Stimulated activated CD8-positive, alpha-beta memory T cell treated with anti-CD3 and anti-CD28 coated beads, Interleukin-15, amount 100 ng/mL, for 24 hours (primary cell): ENCODE data around the gene PIERCE2.
"Not testable (repeated sequence)": the region's sequence is repeated elsewhere in the genome, so short reads cannot be mapped to it uniquely, and the experiment has no call there.

Experiments
- DNase-seq: peaks from one replicate; pipeline ENCODE4 v3.0.0-alpha.2; 2020; ENCODE audit warnings: low read depth

PIERCE2 gene

DNA sequence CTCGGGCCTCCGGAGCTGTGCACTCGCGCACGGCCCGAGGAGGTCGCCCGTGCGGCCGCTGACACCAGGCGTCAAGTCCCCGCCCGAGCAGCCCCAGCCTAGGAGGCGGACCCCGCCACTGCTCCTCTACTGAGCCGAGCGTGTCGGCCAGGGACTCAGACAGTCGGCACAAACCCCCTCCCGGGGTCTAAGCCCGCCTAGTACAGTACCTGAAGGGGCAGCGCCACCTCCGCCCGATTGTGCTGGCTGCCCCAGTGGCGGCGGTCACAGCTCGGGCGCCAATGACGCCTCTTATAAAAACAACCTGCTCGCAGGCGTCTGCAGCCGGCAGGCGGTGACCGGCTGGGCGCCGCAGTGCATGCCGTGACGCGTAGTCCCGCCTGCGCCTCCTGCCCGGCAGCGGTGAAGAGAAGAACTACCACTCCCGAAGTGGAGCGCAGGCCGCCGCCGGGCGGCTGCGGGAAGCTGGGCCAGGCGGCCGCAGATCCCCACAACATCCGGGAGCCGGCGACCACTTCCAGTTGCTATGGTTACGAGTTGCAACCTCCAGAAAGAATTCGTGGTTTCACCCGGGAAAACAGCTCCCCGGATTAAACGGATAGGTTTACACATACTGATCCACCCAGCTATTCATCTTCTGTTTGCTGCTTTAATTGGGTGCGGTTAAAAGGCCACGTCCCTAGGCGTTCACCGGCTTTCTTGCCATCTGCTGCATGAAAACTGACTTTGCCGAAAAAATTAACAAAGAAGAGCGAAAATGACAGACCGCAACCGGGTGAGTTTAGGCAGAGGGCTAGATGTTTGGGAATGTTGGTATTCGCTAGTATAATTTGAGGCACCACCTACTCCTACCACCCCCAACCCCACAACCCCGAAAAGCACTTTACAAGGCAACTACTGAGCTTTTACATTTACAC lies at the start of gene PIERCE2, which contains the start of gene CCPG1:
TSS of gene PIERCE2 (plus strand) at position 484 of the 917 bp plus-strand sequence. CDS start at position 758, 274 bp downstream.
TSS of gene CCPG1 (minus strand) at position 348 of the 917 bp plus-strand sequence. CDS start 18,935 bp downstream, outside the sequence.
- DNase-seq, result peak; percentile 64

DNA sequence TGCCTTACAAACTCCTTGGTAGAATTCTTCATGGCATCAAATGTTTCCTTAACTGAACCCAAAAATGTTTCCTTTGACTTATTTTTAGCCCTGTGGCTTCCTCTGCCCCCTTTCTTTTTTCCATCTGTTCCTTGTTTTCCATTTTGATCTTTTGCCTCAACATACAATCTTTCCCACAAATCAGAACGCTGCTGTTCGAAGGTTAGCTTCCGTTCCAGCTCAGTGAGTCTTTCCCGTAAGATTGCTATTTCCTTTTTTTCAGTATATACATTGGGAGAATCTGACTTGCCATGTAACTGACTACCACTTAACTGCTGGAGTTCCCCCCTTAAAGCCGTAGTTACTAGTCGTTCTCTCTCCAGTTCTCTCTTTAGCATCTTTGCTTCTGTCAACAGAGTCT lies 48.0 kb upstream of the PIERCE2 start:
- no peak for DNase-seq

DNA sequence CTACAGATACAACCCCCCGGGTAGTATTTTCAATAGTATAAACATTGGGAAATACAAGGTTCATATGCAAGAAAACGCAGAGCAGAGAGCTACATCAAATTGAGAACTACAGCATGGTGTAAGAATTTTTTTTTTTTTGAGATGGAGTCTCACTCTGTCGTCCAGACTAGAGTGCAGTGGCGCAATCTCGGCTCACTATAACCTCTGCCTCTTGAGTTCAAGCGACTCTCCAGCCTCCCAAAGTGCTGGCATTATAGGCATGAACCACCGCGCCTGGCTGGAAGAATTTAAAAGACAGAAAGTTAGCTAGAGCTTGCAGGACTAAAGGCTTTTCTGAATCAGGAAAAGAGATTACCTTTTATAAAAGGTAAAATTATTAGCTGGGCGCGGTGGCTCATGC lies 47.2 kb upstream of the PIERCE2 start:
- no peak for DNase-seq

DNA sequence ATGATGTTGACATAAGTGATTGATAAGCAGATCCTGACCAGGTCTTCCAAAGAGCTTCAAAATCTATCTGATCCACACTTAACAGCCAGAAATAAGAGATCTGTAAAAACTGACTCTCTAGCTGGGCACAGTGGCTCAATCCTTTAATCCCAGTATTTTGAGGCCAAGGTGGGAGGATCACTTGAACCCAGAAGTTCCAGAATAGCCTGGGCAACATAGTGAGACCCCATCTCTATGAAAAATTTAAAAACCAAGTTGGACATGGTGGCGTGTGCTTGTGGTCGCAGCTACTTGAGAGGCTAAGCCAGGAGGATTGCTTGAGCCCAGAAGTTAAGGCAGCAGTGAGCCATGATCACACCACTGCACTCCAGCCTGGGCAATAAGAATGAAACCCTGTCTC lies 45.7 kb upstream of the PIERCE2 start:
- no peak for DNase-seq

DNA sequence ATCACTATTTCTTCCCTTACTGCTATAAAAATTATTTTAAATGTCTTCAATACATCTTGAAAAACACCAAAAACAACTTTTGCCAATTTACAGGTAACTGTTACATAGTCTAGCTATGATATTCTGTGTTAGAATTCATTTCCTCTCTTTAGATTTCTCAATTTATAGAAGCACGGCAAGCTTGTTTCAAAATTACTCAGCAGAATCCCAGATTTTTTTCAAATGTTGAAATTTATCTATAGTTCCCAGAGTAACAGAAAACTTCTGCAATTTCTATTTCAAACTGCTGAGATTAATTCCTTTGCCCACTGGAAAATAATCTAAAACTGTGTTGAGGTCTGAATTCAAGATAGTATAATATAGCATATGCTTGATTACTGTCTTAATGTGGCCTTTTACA lies 41.3 kb upstream of the PIERCE2 start:
- DNase-seq, result no peak

DNA sequence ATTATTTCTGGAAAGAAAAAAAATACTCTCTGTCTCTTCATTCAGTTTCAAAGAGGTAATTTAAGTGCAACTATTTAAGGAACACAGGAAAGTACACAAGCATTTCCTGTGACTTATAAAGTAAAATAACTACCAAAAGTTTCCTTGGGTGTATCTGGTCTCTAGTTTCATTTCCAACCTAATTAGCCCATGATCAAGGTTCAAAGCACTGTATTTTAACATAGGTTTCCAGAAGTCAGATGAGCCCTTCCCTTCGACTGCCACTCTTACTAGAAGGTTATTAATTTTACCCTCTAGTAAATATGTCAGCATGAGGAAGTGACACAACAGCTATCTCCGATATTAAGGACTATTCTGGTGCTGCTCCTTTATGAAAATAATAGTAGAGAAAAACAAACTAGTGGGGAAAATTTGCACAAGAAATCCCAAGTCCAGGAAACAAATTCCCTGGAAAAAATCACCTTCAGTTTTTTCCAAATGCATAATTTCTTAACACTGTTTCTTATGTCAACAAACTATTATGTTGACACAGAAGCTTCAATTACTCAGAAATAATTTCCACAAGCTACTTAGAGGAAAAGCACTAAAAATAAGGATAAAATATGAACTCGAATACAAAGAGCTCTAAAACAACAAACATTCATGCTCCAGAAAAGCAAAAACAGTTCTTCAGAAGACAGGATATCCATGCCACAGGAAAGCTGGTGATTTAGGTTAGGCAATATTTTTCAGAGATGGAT lies 35.4 kb upstream of the PIERCE2 start:
- DNase-seq, result no peak

GRCh38 chr15:55379095-55379494 lies 29.2 kb upstream of the PIERCE2 start:
- DNase-seq, result no peak

GRCh38 chr15:55381595-55381994 lies 26.7 kb upstream of the PIERCE2 start:
- DNase-seq, result no peak

- no peak for DNase-seq
Observed at GRCh38 chr15:55383687-55384086, 24.6 kb upstream of the PIERCE2 start.

GRCh38 chr15:55387027-55387426 lies 21.3 kb upstream of the PIERCE2 start:
- DNase-seq, result no peak

DNA sequence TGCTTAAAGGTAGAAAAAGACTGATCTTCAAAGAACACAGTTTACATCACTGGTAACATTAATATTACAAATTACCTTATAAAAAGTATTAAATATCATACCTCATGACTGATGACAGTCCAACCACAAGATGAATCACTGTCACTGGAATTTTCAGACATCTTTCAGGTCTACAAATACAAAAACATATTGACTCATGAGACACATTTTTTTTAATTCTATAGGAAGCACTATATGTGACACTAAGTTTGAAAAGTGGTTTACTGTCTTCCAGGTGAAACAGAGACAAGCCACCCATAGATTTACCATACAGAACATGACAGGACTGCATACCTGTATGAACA lies 19.1 kb upstream of the PIERCE2 start:
- DNase-seq, result no peak

GRCh38 chr15:55394694-55395093 lies 13.6 kb upstream of the PIERCE2 start:
- DNase-seq, result no peak

DNA sequence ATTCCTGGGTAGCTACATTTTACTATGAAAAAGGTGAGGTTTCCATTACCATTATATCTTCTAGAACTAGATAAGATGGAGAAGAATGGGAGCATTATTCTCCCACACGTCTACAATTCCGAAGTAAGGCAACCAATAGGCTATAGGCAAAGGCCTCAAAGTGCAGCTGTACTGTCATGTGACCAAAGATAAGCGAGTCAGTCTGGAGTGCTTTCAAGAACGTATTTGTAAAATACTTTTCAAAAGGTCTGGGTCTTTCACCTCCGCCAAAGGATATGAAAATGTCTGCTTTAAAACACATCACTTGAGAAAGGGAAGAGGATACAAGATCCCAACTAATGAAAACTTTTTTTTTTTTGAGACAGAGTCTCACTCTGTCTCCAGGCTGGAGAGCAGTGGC lies 10.1 kb upstream of the PIERCE2 start:
- DNase-seq, result no peak

DNA sequence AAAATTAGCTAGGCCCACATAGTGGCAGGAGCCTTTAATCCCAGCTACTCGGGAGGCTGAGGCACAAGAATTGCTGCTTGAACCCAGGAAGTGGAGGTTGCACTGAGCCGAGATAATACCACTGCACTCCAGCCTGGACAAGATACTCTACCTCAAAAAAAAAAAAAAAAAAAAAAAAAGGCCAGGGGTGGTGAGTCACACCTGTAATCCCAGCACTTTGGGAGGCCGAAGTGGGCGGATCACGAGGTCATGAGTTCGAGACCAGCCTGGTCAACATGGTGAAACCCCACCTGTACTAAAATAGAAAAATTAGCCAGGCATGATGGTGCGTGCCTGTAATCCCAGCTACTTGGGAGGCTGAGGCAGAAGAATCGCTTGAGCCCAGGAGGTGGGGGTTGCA lies 8.2 kb upstream of the PIERCE2 start:
- not testable (repeated sequence) for DNase-seq

DNA sequence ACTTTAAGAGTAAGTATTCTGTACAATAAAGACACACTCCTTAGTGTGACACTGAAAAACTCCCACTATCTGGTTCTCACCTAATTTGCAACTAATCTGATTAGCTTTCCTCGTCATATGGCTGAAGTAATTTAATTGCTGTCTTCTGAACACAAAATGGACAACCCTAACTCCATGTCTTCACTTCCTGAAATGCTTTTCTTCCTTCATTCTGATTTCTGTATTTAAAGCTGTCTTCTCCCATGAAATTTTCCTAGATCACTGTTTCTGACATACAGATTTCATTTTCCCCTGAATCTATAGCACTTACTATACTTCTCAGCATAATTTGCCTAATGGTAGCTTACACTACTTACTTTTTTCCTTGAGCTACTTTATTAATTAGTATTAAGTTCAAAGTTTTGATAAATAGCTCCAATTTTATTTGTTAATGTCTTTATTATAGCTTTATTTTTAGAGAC lies 6.5 kb upstream of the PIERCE2 start:
- DNase-seq, result no peak

GRCh38 chr15:55402707-55403106 lies 5.6 kb upstream of the PIERCE2 start:
- DNase-seq, result no peak

DNA sequence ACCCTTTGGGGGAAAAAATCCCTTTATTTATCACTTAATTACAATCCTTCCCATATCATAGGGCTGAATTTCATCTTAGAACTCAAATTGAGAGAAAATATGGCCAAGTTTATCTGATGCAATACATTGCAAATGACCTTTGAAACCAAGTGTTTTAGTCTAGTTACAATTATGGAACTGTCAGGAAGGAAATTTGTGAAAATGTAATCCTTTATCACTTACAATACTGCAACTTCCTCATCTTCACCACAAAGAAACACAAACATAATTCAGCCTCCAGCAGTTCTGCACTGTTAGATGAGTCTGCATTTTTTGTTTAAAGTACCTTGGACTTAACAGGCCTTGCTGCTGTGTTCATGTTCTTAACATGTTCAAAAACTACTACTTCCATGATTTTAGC lies 4.8 kb upstream of the PIERCE2 start:
- no peak for DNase-seq

GRCh38 chr15:55407498-55408011 lies 740 bp upstream of the PIERCE2 start:
- no peak for DNase-seq

DNA sequence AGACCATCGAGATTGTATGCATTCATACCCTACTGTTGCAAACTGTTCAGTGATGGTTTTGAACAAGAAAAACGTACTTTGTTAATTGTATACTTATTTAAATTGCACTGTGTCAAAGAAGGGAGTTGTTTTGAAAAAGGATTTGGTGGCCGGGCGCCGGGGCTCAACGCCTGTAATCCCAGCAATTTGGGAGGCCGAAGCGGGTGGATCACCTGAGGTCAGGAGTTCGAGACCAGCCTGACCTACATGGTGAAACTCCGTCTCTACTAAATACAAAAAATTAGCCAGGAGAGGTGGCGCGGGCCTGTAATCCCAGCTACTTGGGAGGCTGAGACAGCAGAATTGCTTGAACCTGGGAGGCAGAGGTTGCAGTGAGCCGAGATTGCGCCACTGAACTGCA lies 681 bp downstream of the PIERCE2 start:
- not testable (repeated sequence) for DNase-seq

GRCh38 chr15:55417678-55418077 lies 9.4 kb downstream of the PIERCE2 start:
- not testable (repeated sequence) for DNase-seq

DNA sequence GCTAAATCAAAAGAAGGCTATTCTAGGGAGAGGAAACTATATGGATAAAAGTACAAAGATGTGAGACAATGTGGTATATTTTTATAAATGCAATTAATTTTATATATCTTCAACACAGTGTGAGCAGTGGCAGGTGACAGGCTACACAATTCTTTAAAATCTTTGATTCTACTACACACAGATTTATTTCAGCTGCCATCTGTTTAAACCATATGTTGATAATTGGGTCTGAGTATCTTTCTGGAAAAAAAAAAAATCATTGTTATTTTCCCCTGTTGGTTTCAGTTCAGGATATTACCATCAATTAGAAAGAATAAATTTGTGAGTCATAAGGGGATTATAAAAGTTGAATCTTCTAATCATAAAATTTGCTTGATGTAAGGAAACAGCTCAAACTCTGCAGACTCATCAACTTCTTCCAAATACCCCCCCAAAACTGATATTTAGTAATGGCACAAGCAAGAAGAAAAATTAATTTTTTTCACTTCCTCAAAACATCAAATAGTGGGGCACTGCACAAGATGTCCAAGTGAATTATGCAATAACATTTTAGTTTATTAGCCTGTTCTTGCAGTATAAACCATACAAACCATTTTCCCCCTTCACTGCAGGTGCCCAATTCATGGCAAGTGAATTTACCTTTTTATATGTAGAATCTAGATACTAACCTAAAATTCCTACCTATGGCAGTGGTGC lies 12.0 kb downstream of the PIERCE2 start:
- no peak for DNase-seq

GRCh38 chr15:55422089-55422488 lies 13.8 kb downstream of the PIERCE2 start:
- DNase-seq, result no peak
